Keratinocyte (primary cell): ENCODE results near the gene PRKCA.

Experiments used
- CTCF ChIP-seq, 3 experiments: IDR thresholded peaks in 1 of 3; conservative IDR thresholded peaks in 1 of 3; optimal IDR thresholded peaks in 1 of 3; 2 replicates in 2 of 3; 3 replicates in 1 of 3; pipeline versions ENCODE3 to v1.5.1; 2011; ENCODE audit warnings: low read length in 3 of 3, mild to moderate bottlenecking in 3 of 3, moderate library complexity in 2 of 3, control low read depth in 1 of 3, inconsistent platforms in 1 of 3; ENCODE audit not compliant: insufficient read depth in 2 of 3; ENCODE audit errors: extremely low read depth in 1 of 3
- EZH2 ChIP-seq: IDR thresholded peaks from one replicate; pipeline ENCODE4 v1.6.1; 2012; ENCODE audit warnings: inconsistent platforms, mild to moderate bottlenecking, low read length, moderate library complexity

GRCh38 chr17:66413559-66414520, 111.4 kb downstream of the PRKCA start:
- TF ChIP-seq CTCF (optimal IDR thresholded peaks at IDR 0.05 in 1 of 3, IDR thresholded peaks at IDR 0.05 in 1 of 3, conservative IDR thresholded peaks at IDR 0.05 in 1 of 3; ENCODE audit: extremely low read depth in 1 of 3, insufficient read depth in 2 of 3, low read length in 3 of 3) (no peak), EZH2 (no peak)
